Central memory CD8-positive, alpha-beta T cell (primary cell): ENCODE data around the gene CDH12.

Source experiments
- ATAC-seq: fragments of 150-1000 bp; cut with Tn5 transposase; replicated peaks from 2 replicates; pipeline ENCODE4 v1.10.0; 2022; ENCODE audit warnings: mild to moderate bottlenecking, moderate FRiP score, moderate number of reproducible peaks; ENCODE audit not compliant: poor library complexity, severe bottlenecking; ENCODE audit errors: extremely low read depth
- DNase-seq, 2 donors: peaks; one replicate each; pipeline ENCODE4 v3.0.0; 2021; ENCODE audit warnings: low spot score in 2 of 2
- H3K27ac Mint-ChIP-seq: one replicate; pipeline ENCODE4 v1.8.0; 2022; ENCODE audit warnings: low read depth, mild to moderate bottlenecking, moderate library complexity, mixed read lengths
- H3K27me3 Mint-ChIP-seq: one replicate; pipeline ENCODE4 v1.8.0; 2022; ENCODE audit warnings: mixed read lengths
- H3K36me3 Mint-ChIP-seq: one replicate; pipeline ENCODE4 v1.8.0; 2022; ENCODE audit warnings: mild to moderate bottlenecking, moderate library complexity, mixed read lengths; ENCODE audit not compliant: insufficient read depth
- H3K4me1 Mint-ChIP-seq: one replicate; pipeline ENCODE4 v1.8.0; 2022; ENCODE audit warnings: mixed read lengths
- H3K4me3 Mint-ChIP-seq: one replicate; pipeline ENCODE4 v1.8.0; 2022; ENCODE audit warnings: mild to moderate bottlenecking, moderate library complexity, mixed read lengths
- H3K9me3 Mint-ChIP-seq: one replicate; pipeline ENCODE4 v1.8.0; 2022; ENCODE audit warnings: mixed read lengths

Gene CDH12

GRCh38 chr5:22751536-22751935 lies 101.6 kb downstream of the CDH12 start:
- no peak for ATAC-seq
- DNase-seq, result no peak
- Mint-ChIP-seq H3K27me3 (no peaks in the 10 kb centered on the region), H3K9me3 (peaks cover 28% of the 10 kb centered on the region), H3K4me3 (no peak overlapping the region), H3K36me3 (no peaks in the 10 kb centered on the region), H3K27ac (no peak overlapping the region), H3K4me1 (no peaks in the 10 kb centered on the region)

- Mint-ChIP-seq H3K27me3 (no peaks in the 10 kb centered on the region), H3K9me3 (peaks cover 12% of the 10 kb centered on the region), H3K4me1 (no peaks in the 10 kb centered on the region), H3K27ac (no peak overlapping the region), H3K36me3 (no peaks in the 10 kb centered on the region), H3K4me3 (no peak overlapping the region)
- no peak for DNase-seq
- ATAC-seq, result no peak
Observed at GRCh38 chr5:22736443-22737003, 116.6 kb downstream of the CDH12 start.

- DNase-seq, result no peak
- no peak overlapping the region for H3K27ac Mint-ChIP-seq
- H3K9me3 Mint-ChIP-seq, result peaks cover 12% of the 10 kb centered on the region
- H3K36me3 Mint-ChIP-seq, result no peaks in the 10 kb centered on the region
- H3K27me3 Mint-ChIP-seq, result no peaks in the 10 kb centered on the region
- H3K4me3 Mint-ChIP-seq, result no peak overlapping the region
- ATAC-seq, result no peak
- no peaks in the 10 kb centered on the region for H3K4me1 Mint-ChIP-seq
Observed at GRCh38 chr5:22734907-22735306, 118.2 kb downstream of the CDH12 start.

GRCh38 chr5:22728610-22729009 lies 124.5 kb downstream of the CDH12 start:
- DNase-seq (no peak), ATAC-seq (no peak)
- Mint-ChIP-seq H3K9me3 (peaks cover 6% of the 10 kb centered on the region), H3K27ac (no peak overlapping the region), H3K36me3 (no peaks in the 10 kb centered on the region), H3K27me3 (no peaks in the 10 kb centered on the region), H3K4me3 (no peak overlapping the region), H3K4me1 (no peaks in the 10 kb centered on the region)

GRCh38 chr5:22722491-22722890 lies 130.7 kb downstream of the CDH12 start:
- H3K27ac Mint-ChIP-seq, result no peak overlapping the region

GRCh38 chr5:22722056-22722455 lies 131.1 kb downstream of the CDH12 start:
- Mint-ChIP-seq H3K4me3 (no peak overlapping the region), H3K36me3 (no peaks in the 10 kb centered on the region), H3K27me3 (no peaks in the 10 kb centered on the region), H3K4me1 (no peaks in the 10 kb centered on the region), H3K9me3 (peaks cover 21% of the 10 kb centered on the region), H3K27ac (no peak overlapping the region)
- DNase-seq (no peak), ATAC-seq (no peak)

More at GRCh38 chr5:22722491-22722890, 130.7 kb downstream of the CDH12 start:
- H3K36me3 Mint-ChIP-seq, result no peaks in the 10 kb centered on the region
- no peaks in the 10 kb centered on the region for H3K4me1 Mint-ChIP-seq
- ATAC-seq, result no peak
- no peak overlapping the region for H3K4me3 Mint-ChIP-seq
- peaks cover 21% of the 10 kb centered on the region for H3K9me3 Mint-ChIP-seq
- DNase-seq, result no peak
- no peaks in the 10 kb centered on the region for H3K27me3 Mint-ChIP-seq

GRCh38 chr5:22719842-22720241 lies 133.3 kb downstream of the CDH12 start:
- H3K4me3 Mint-ChIP-seq, result no peak overlapping the region
- DNase-seq, result no peak
- H3K27me3 Mint-ChIP-seq, result no peaks in the 10 kb centered on the region
- no peak for ATAC-seq
- no peaks in the 10 kb centered on the region for H3K36me3 Mint-ChIP-seq
- no peaks in the 10 kb centered on the region for H3K4me1 Mint-ChIP-seq
- H3K9me3 Mint-ChIP-seq, result peaks cover 21% of the 10 kb centered on the region
- H3K27ac Mint-ChIP-seq, result no peak overlapping the region

- H3K36me3 Mint-ChIP-seq, result no peaks in the 10 kb centered on the region
- DNase-seq, result no peak
- no peak overlapping the region for H3K4me3 Mint-ChIP-seq
- H3K9me3 Mint-ChIP-seq, result peaks cover 18% of the 10 kb centered on the region
- H3K4me1 Mint-ChIP-seq, result no peaks in the 10 kb centered on the region
- H3K27me3 Mint-ChIP-seq, result no peaks in the 10 kb centered on the region
- no peak overlapping the region for H3K27ac Mint-ChIP-seq
- ATAC-seq, result no peak
Observed at GRCh38 chr5:22710660-22711059, 142.5 kb downstream of the CDH12 start.

- Mint-ChIP-seq H3K4me1 (no peaks in the 10 kb centered on the region), H3K27me3 (no peaks in the 10 kb centered on the region), H3K27ac (no peak overlapping the region), H3K4me3 (no peak overlapping the region), H3K36me3 (no peaks in the 10 kb centered on the region), H3K9me3 (peaks cover 18% of the 10 kb centered on the region)
- ATAC-seq, result no peak
- DNase-seq, result no peak
Observed at GRCh38 chr5:22709743-22710142, 143.4 kb downstream of the CDH12 start.

- Mint-ChIP-seq H3K27ac (no peak overlapping the region), H3K4me3 (no peak overlapping the region), H3K36me3 (no peaks in the 10 kb centered on the region), H3K9me3 (peaks cover 18% of the 10 kb centered on the region), H3K27me3 (no peaks in the 10 kb centered on the region), H3K4me1 (no peaks in the 10 kb centered on the region)
- DNase-seq, result no peak
- no peak for ATAC-seq
Observed at GRCh38 chr5:22708770-22709328, 144.3 kb downstream of the CDH12 start.

- no peaks in the 10 kb centered on the region for H3K36me3 Mint-ChIP-seq
- ATAC-seq (no peak), DNase-seq (no peak)
- H3K9me3 Mint-ChIP-seq, result peaks cover 18% of the 10 kb centered on the region
- H3K4me1 Mint-ChIP-seq, result no peaks in the 10 kb centered on the region
- H3K4me3 Mint-ChIP-seq, result no peak overlapping the region
- H3K27me3 Mint-ChIP-seq, result no peaks in the 10 kb centered on the region
- H3K27ac Mint-ChIP-seq, result no peak overlapping the region
Observed at GRCh38 chr5:22706901-22707300, 146.2 kb downstream of the CDH12 start.

- Mint-ChIP-seq H3K36me3 (no peaks in the 10 kb centered on the region), H3K4me1 (no peaks in the 10 kb centered on the region), H3K9me3 (no peaks in the 10 kb centered on the region), H3K27ac (no peak overlapping the region), H3K4me3 (no peak overlapping the region), H3K27me3 (no peaks in the 10 kb centered on the region)
- DNase-seq, result no peak
- no peak for ATAC-seq
Observed at GRCh38 chr5:22699319-22699718, 153.8 kb downstream of the CDH12 start.

- H3K9me3 Mint-ChIP-seq, result peaks cover 5% of the 10 kb centered on the region
- no peaks in the 10 kb centered on the region for H3K4me1 Mint-ChIP-seq
- no peak for DNase-seq
- no peaks in the 10 kb centered on the region for H3K27me3 Mint-ChIP-seq
- H3K36me3 Mint-ChIP-seq, result no peaks in the 10 kb centered on the region
- no peak for ATAC-seq
- no peak overlapping the region for H3K27ac Mint-ChIP-seq
- no peak overlapping the region for H3K4me3 Mint-ChIP-seq
Observed at GRCh38 chr5:22693121-22693520, 160.0 kb downstream of the CDH12 start.
